HCT116 (cell line): ENCODE measurements around the gene ADGRB2. TPM values are rescaled to one million over a fixed set of nuclear protein-coding genes. Genes with fewer than 3 reads are reported as not detected.

Experiments used
- ATAC-seq: fragments of 200-7000 bp; cut with Tn5 transposase; 2 replicates; pipeline ENCODE4 v1.9.1; 2020; ENCODE audit warnings: mild to moderate bottlenecking, moderate library complexity
- BruUV-seq: library from RNA; stranded (reverse); fragments of 400-500 nt; replicated peaks from 2 replicates; lab custom pipeline; 2021; lab: Mats Ljungman, UMichigan
- CTCF ChIA-PET: fragments of 300-600 bp; sonication (Branson Sonifier 250); formaldehyde crosslinking; loops from one replicate; lab custom pipeline; 2021; ENCODE audit warnings: antibody characterized with exemption; lab: Charles Lee
- POLR2A ChIA-PET: fragments of 300-600, 350-600 bp; sonication (Branson Sonifier 250); formaldehyde crosslinking; loops from one replicate; lab custom pipeline; 2021; ENCODE audit warnings: antibody characterized with exemption; lab: Charles Lee
- RAD21 ChIA-PET, 2 experiments: fragments of 300-600 bp; sonication (Branson Sonifier 250); formaldehyde crosslinking; loops; one replicate each; lab custom pipeline; 2023; ENCODE audit warnings: low total read pairs in 2 of 2; ENCODE audit not compliant: uncharacterized antibody in 2 of 2, unreplicated experiment in 2 of 2, low non-redundant PET in 1 of 2; lab: Charles Lee
- DNase-seq: peaks from one replicate; pipeline ENCODE4 v3.0.0-alpha.2; 2010; ENCODE audit warnings: low read depth, low spot score
- H2AFZ ChIP-seq: fragments of 200-600 bp; shearing (Covaris generic), sonication (generic); 2 replicates; pipeline ENCODE4 v1.6.1; 2017; ENCODE audit warnings: low read depth, mixed run types, mixed read lengths, antibody characterized with exemption, low read length; ENCODE audit not compliant: poor library complexity, severe bottlenecking
- H3K27ac ChIP-seq: 2 replicates; pipeline ENCODE4 v1.5.1; 2012; ENCODE audit warnings: low read depth, low read length
- H3K27me3 ChIP-seq: fragments of 200-600 bp; sonication (generic); 2 replicates; pipeline ENCODE4 v1.6.1; 2016; ENCODE audit warnings: mixed run types, low read length, mixed read lengths; ENCODE audit not compliant: insufficient read depth
- H3K36me3 ChIP-seq, 2 experiments: fragments of 200-500 bp in 1 of 2; fragments of 200-600 bp in 1 of 2; sonication (Bioruptor generic) in 1 of 2; sonication (generic) in 1 of 2; 2 replicates each; pipeline versions ENCODE4 v1.5.1 to v1.6.1; 2014 to 2016; ENCODE audit warnings: low read length in 2 of 2, inconsistent platforms in 1 of 2, mixed read lengths in 1 of 2, mixed run types in 1 of 2; ENCODE audit not compliant: insufficient read depth in 2 of 2, control insufficient read depth in 1 of 2
- H3K4me1 ChIP-seq, 2 experiments: fragments of 200-600 bp in 1 of 2; sonication (generic) in 1 of 2; 2 replicates each; pipeline versions ENCODE4 v1.5.1 to v1.6.1; 2012 to 2017; ENCODE audit warnings: low read length in 2 of 2, inconsistent platforms in 1 of 2, mild to moderate bottlenecking in 1 of 2, mixed read lengths in 1 of 2, mixed run types in 1 of 2, moderate library complexity in 1 of 2; ENCODE audit not compliant: insufficient read depth in 2 of 2, control insufficient read depth in 1 of 2
- H3K4me2 ChIP-seq: fragments of 200-600 bp; sonication (generic); 2 replicates; pipeline ENCODE4 v1.6.1; 2017; ENCODE audit warnings: mixed run types, low read length, mixed read lengths
- H3K4me3 ChIP-seq, 2 experiments: fragments of 200-600 bp in 1 of 2; sonication (generic) in 1 of 2; replicated peaks in 1 of 2; 2 replicates each; pipeline ENCODE4 v1.5.1; 2011 to 2016; ENCODE audit warnings: low read length in 2 of 2, control low read depth in 1 of 2, low read depth in 1 of 2, mild to moderate bottlenecking in 1 of 2, mixed read lengths in 1 of 2, mixed run types in 1 of 2
- H3K79me2 ChIP-seq: fragments of 200-600 bp; sonication (generic); 2 replicates; pipeline ENCODE4 v1.6.1; 2017; ENCODE audit warnings: mild to moderate bottlenecking, mixed run types, low read length, moderate library complexity, mixed read lengths; ENCODE audit not compliant: insufficient read depth
- H3K9ac ChIP-seq: fragments of 200-600 bp; sonication (generic); 2 replicates; pipeline ENCODE4 v1.6.1; 2016; ENCODE audit warnings: low read length, mixed read lengths
- H3K9me2 ChIP-seq: fragments of 200-600 bp; sonication (generic), shearing (Covaris generic); 2 replicates; pipeline ENCODE4 v1.6.1; 2017; ENCODE audit warnings: mixed run types, mild to moderate bottlenecking, moderate library complexity; ENCODE audit not compliant: insufficient read depth
- H3K9me3 ChIP-seq, 2 experiments: fragments of 200-500 bp in 1 of 2; fragments of 200-600 bp in 1 of 2; sonication (Bioruptor generic) in 1 of 2; sonication (generic) in 1 of 2; 2 replicates each; pipeline ENCODE4 v1.6.1; 2014 to 2017; ENCODE audit warnings: low read length in 2 of 2, mixed read lengths in 2 of 2, inconsistent platforms in 1 of 2, low read depth in 1 of 2, mild to moderate bottlenecking in 1 of 2, mixed run types in 1 of 2, moderate library complexity in 1 of 2; ENCODE audit not compliant: control insufficient read depth in 1 of 2, insufficient read depth in 1 of 2
- H4K20me1 ChIP-seq: fragments of 200-600 bp; sonication (generic), shearing (Covaris generic); 2 replicates; pipeline ENCODE4 v1.6.1; 2017; ENCODE audit warnings: mixed run types, mild to moderate bottlenecking, moderate library complexity; ENCODE audit not compliant: insufficient read depth
- CEBPB ChIP-seq: IDR thresholded peaks from 2 replicates; pipeline ENCODE4 v1.6.1; 2012; ENCODE audit warnings: low read depth
- EGR1 ChIP-seq: IDR thresholded peaks from 2 replicates; pipeline ENCODE4 v1.6.1; 2012; ENCODE audit warnings: low read depth
- ELF1 ChIP-seq: IDR thresholded peaks from 2 replicates; pipeline ENCODE4 v1.6.1; 2012; ENCODE audit warnings: low read depth, borderline replicate concordance
- EZH2 ChIP-seq: fragments of 200-600 bp; sonication (generic); IDR thresholded peaks from 2 replicates; pipeline ENCODE4 v1.6.1; 2017; ENCODE audit warnings: antibody characterized with exemption, mixed run types
- JUND ChIP-seq: IDR thresholded peaks from 2 replicates; pipeline ENCODE4 v1.6.1; 2012
- POLR2A ChIP-seq: IDR thresholded peaks from 2 replicates; pipeline ENCODE4 v1.7.0; 2011; ENCODE audit warnings: borderline replicate concordance; ENCODE audit not compliant: insufficient read depth, insufficient read length; ENCODE audit errors: extremely low read depth
- POLR2AphosphoS5 ChIP-seq: IDR thresholded peaks from 2 replicates; pipeline ENCODE4 v1.6.1; 2011; ENCODE audit warnings: mild to moderate bottlenecking, low read depth, low read length, moderate library complexity
- RAD21 ChIP-seq: IDR thresholded peaks from 2 replicates; pipeline ENCODE4 v1.6.1; 2012; ENCODE audit warnings: low read depth, mild to moderate bottlenecking
- SIN3A ChIP-seq: IDR thresholded peaks from 2 replicates; pipeline ENCODE4 v1.6.1; 2012; ENCODE audit warnings: low read depth
- SRF ChIP-seq: IDR thresholded peaks from 2 replicates; pipeline ENCODE4 v1.6.1; 2012; ENCODE audit warnings: low read depth
- TCF7L2 ChIP-seq: IDR thresholded peaks from 2 replicates; pipeline ENCODE4 v1.7.0; 2011; ENCODE audit warnings: borderline replicate concordance, inconsistent platforms; ENCODE audit not compliant: insufficient read depth, insufficient read length; ENCODE audit errors: extremely low read depth
- YY1 ChIP-seq: IDR thresholded peaks from 2 replicates; pipeline ENCODE4 v1.6.1; 2011; ENCODE audit warnings: low read length, low read depth, moderate library complexity, mild to moderate bottlenecking; ENCODE audit not compliant: insufficient replicate concordance; ENCODE audit errors: extremely low read depth
- ZFX ChIP-seq: fragments of 450-650 bp; IDR thresholded peaks from 2 replicates; pipeline ENCODE4 v1.6.1; 2017
- ZNF274 ChIP-seq: fragments of 200-500 bp; sonication (Bioruptor generic); IDR thresholded peaks from 2 replicates; pipeline ENCODE4 v1.6.1; 2014; ENCODE audit warnings: mild to moderate bottlenecking, low read depth, low read length, inconsistent platforms
- intact Hi-C: fragments of 100-400 bp; cut with micrococcal nuclease; formaldehyde crosslinking; loops from 2 replicates; pipeline ENCODE4 v1.10.0; 2022
- total RNA-seq: library from RNA; stranded (reverse); gene quantifications from one replicate; pipeline ENCODE4 v1.2.1, GENCODE V29; 2021; ENCODE audit not compliant: unreplicated experiment
- TF ChIP-seq, protein P1 (sequence below): IDR thresholded peaks from 2 replicates; pipeline ENCODE4 v1.6.1; 2012; ENCODE audit warnings: low read depth
- TF ChIP-seq, protein P2 (sequence below): IDR thresholded peaks from 2 replicates; pipeline ENCODE4 v1.6.1; 2012

The ADGRB2 gene
- total RNA-seq, 1 experiment from 2014 or later: 10.1 TPM

DNA sequence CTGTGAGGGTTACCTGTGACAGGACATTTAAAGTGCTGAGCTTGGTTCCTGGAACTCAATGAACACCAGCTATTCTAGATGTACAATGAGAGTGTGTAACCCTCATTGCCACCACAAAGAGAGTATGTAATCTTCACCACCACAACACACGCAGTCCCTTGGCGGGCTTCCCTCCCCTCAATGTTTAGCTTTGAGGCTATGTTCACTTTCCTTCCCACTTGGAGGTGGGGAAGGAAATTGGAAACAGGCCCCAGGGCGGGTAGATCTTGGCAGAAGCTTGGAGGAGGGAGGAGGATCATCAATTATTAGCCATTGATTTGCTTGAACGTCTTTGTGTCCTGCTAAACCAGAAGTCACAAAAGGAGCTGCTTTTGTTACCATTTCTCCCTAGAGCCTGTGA is 52.1 kb downstream of the ADGRB2 start:
- Histone ChIP-seq H3K36me3 (no peaks in the 10 kb centered on the region), H2AFZ (peak overlapping the region; percentile 46), H3K9me2 (no peaks in the 10 kb centered on the region), H3K4me1 (peaks cover 28 to 63% of the 10 kb centered on the region in 2 experiments), H3K9me3 (no peaks in the 10 kb centered on the region), H3K27me3 (no peaks in the 10 kb centered on the region), H3K4me2 (peak overlapping the region; percentile 99), H3K4me3 (0 out of 4 replicates have a peak overlapping the region, but pooled peaks of 1 of the 2 experiments have one; percentile 5), H3K27ac (peak overlapping the region; percentile 48; the same call in 1 of the 2 replicates), H3K9ac (peak overlapping the region; percentile 42), H4K20me1 (no peaks in the 10 kb centered on the region), H3K79me2 (no peaks in the 10 kb centered on the region)
- ChIA-PET RAD21 (no interaction called here), POLR2A (interaction anchor here (1.2 to 1.8 kb wide), 2 partner anchors 9 to 77 kb away, joined by 3 to 5 read pairs; no protein-coding TSS in a partner anchor), CTCF (interaction anchor here (1.3 to 2.4 kb wide), 3 partner anchors 42 to 77 kb away, joined by 3 to 10 read pairs (median 5); no protein-coding TSS in a partner anchor)
- ATAC-seq (no peak), DNase-seq (no peak)
- no peak for TF ChIP-seq JUND
- no peak for TF ChIP-seq POLR2AphosphoS5
- no peak for TF ChIP-seq CEBPB
- TF ChIP-seq EGR1: no peak
- TF ChIP-seq POLR2A: no peak
- no peak for TF ChIP-seq ELF1
- TF ChIP-seq ZFX: no peak
- no peak for TF ChIP-seq TCF7L2
- TF ChIP-seq, protein P1, sequence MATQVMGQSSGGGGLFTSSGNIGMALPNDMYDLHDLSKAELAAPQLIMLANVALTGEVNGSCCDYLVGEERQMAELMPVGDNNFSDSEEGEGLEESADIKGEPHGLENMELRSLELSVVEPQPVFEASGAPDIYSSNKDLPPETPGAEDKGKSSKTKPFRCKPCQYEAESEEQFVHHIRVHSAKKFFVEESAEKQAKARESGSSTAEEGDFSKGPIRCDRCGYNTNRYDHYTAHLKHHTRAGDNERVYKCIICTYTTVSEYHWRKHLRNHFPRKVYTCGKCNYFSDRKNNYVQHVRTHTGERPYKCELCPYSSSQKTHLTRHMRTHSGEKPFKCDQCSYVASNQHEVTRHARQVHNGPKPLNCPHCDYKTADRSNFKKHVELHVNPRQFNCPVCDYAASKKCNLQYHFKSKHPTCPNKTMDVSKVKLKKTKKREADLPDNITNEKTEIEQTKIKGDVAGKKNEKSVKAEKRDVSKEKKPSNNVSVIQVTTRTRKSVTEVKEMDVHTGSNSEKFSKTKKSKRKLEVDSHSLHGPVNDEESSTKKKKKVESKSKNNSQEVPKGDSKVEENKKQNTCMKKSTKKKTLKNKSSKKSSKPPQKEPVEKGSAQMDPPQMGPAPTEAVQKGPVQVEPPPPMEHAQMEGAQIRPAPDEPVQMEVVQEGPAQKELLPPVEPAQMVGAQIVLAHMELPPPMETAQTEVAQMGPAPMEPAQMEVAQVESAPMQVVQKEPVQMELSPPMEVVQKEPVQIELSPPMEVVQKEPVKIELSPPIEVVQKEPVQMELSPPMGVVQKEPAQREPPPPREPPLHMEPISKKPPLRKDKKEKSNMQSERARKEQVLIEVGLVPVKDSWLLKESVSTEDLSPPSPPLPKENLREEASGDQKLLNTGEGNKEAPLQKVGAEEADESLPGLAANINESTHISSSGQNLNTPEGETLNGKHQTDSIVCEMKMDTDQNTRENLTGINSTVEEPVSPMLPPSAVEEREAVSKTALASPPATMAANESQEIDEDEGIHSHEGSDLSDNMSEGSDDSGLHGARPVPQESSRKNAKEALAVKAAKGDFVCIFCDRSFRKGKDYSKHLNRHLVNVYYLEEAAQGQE: no peak
- no peak for TF ChIP-seq SIN3A
- no peak for TF ChIP-seq YY1
- TF ChIP-seq RAD21: no peak
- TF ChIP-seq SRF: no peak
- no peak for TF ChIP-seq ZNF274
- TF ChIP-seq EZH2: no peak
- TF ChIP-seq, protein P2, sequence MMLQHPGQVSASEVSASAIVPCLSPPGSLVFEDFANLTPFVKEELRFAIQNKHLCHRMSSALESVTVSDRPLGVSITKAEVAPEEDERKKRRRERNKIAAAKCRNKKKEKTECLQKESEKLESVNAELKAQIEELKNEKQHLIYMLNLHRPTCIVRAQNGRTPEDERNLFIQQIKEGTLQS: no peak
- intact Hi-C loops: no loop called here
- BruUV-seq: no TSS peak
